Stimulated activated CD4-positive, alpha-beta T cell treated with anti-CD3 and anti-CD28 coated beads, Interleukin-12 subunit alpha, Interleukin-12 subunit beta, amount 100 ng/mL, for 48 hours (primary cell): ENCODE results near the gene IQCH.
"Not testable (repeated sequence)": the region's sequence is repeated elsewhere in the genome, so short reads cannot be mapped to it uniquely, and the experiment has no call there.

ENCODE experiments used
- DNase-seq, 3 donors: peaks; one replicate each; pipeline ENCODE4 v3.0.0-alpha.2; 2020; ENCODE audit warnings: low read depth in 2 of 3, low spot score in 1 of 3

Gene IQCH

DNA sequence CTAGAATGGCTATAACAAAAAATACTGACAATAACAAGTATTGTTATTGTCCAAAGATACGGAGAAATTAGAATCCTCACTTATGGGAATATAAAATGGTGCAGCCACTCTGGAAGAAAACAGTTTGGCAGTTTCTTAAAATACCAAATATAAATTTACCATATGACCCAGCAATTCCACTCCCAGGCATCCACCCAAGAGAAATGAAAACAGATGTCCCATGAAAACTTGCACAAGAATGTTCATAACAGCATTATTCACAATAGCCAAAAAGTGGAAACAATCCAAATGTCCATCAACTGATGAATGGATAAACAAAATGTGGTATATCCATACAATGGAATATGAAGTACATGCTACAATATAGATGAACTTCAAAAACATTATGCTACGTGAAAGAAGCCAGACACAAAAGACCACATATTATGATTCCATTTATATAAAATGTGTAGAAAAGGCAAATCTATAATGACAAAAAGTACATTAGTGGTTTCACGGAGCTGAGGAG is 9.6 kb upstream of the IQCH start:
- DNase-seq: no peak

DNA sequence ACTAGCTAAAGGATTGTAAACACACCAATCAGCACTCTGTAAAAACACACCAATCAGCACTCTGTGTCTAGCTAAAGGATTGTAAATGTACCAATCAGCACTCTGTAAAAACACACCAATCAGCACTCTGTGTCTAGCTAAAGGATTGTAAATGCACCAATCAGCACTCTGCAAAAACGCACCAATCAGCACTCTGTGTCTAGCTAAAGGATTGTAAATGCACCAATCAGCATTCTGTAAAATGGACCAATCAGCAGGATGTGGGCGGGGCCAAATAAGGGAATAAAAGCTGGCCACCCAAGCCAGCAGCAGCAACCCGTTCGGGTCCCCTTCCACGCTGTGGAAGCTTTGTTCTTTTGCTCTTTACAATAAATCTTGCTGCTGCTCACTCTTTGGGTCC is 8.0 kb upstream of the IQCH start:
- DNase-seq: not testable (repeated sequence)

- DNase-seq: no peak
Measured at GRCh38 chr15:67248011-67248505, 6.5 kb upstream of the IQCH start.

DNA sequence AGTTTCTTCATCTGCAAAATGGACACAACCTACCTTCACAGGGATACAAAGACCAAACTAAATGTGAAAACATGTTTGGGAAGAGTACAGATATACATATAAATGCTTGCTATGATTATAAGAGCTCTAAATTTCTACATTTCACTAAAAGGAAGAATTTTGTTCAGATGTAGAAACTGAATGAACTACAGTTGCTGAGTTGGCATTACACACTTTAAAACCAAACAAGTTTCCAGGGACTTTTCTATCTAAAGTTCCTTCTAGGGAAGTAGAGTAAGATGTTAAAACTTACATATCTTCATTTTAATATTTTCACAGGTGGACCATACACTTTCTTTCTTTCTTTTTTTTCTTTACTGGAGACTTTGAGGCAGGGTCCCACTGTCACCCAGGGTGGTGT is 4.8 kb upstream of the IQCH start:
- DNase-seq: no peak

DNA sequence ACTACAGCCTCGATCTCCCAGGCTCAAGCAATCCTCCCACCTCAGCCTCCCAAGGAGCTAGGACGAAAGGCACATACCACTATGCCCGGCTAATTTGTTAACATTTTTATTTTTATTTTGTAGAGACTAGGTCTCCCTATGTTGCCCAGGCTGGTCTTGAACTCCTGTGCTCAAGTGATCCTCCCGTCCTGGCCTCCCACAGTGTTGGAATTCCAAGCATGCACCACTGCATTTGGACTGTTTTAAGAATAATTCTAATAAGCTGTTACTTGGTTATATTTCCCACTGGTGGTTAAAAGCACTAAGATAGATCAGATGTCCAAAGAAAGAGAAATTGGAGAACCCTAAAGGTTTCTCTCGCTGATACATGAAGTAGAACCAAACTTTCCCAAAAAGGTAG is 3.3 kb upstream of the IQCH start:
- no peak for DNase-seq

DNA sequence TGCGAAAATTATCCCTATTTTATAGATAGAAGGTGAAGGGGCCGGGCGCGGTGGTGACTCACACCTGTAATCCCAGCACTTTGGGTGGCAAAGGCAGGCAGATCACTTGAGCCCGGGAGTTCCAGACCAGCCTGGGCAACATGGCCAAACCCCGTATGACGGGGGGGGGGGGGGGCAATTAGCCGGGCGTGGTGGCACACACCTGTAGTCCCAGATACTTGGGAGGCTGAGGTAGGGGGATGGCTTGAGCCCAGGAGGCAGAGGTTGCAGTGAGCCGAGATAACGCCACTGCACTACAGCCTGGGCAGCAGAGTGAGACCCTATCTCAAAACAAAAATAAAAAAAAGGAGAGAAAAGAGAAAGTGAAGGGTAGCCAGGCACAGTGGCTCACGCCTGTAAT is 1.5 kb upstream of the IQCH start:
- no peak for DNase-seq

DNA sequence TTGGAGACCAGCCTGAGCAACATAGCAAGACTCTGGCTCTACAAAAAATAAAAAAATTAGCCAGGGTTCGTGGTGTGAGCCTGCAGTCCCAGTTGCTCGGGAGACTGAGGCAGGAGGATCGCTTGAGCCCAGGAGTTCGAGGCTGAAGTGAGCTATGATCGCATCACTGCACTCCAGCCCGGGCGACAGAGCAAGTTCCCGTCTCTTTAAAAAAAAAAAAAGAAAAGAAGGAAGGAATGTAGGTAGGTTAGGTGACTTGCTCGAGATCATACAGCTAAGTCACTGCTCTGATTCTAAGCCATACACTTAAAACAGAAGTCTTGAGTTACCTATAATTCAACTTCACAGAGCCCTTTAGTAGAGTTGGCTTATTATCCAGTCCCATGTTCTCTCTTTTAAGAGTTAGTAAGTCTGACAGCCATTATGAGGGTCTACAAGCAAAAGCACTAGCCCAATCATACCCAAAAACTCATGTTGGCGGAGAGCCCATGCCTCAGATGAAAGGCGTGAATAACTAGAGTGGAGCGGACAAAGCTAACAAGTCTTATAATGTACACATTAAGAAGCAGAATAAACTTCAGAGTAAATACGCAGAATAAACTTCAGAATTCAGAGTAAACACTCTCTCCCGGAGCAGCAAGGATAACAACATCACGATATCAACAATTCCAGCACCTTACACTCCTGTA is 893 bp upstream of the IQCH start:
- no peak for DNase-seq

DNA sequence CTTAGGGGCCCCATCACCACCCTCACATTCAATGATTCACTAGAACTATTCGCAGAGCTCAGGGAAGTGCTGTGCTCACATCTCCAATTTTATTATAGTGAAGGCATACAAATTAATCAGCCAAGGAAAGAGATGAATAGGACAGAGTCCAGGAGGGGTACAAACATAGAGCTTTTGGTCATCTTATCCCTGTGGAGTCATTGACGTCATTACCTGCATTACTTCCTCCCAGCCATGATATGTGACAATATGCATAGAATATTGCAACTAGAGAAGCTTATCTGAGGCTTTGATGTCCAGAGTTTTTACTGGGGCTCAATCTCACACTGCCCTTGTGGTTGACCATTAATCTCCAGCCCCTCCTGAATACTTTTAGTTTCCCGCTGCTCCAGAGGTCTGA is 1.5 kb downstream of the IQCH start:
- no peak for DNase-seq

- not testable (repeated sequence) for DNase-seq
Measured at GRCh38 chr15:67258412-67258811, 3.8 kb downstream of the IQCH start.

GRCh38 chr15:67259379-67259778 is 4.8 kb downstream of the IQCH start:
- DNase-seq: no peak

DNA sequence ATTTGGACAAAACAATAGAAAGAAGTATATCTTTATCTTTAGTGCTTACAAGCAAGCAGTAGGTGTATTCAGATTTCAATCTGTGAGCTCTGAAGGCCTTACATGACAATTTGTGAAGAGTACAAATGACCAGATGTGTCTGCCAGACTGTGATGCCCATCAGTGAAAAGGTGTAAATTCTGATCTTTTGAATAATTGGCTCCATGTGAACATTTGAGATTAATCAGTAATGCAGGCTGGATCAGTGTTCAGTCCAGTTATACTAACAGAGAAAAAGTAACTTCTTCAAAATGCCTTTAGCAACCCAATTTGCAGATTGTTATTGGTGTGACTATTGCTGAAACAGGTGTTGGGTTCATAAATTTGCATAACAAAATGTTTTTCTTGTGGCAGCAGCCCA is 5.2 kb downstream of the IQCH start:
- DNase-seq: no peak

GRCh38 chr15:67266870-67267269 is 12.3 kb downstream of the IQCH start:
- DNase-seq: no peak

DNA sequence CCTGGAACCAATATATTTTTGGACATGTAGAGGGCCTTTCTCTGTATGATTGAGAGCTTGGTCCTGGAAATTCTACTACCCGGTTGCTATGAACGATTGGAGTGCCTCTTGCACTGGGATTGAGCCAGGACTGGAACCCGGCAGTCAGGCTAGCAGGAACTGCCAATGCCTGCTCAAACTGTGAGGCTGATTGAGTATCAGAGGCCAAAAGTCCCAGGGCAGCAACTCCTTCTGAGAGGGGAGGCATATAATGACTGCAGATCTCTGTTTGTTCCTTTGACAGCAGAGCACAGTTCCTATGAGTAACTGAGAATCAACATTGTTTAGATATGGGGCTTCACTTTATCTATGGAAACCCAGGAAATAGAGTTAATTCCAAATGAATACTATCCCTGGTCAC is 12.9 kb downstream of the IQCH start:
- DNase-seq: no peak

DNA sequence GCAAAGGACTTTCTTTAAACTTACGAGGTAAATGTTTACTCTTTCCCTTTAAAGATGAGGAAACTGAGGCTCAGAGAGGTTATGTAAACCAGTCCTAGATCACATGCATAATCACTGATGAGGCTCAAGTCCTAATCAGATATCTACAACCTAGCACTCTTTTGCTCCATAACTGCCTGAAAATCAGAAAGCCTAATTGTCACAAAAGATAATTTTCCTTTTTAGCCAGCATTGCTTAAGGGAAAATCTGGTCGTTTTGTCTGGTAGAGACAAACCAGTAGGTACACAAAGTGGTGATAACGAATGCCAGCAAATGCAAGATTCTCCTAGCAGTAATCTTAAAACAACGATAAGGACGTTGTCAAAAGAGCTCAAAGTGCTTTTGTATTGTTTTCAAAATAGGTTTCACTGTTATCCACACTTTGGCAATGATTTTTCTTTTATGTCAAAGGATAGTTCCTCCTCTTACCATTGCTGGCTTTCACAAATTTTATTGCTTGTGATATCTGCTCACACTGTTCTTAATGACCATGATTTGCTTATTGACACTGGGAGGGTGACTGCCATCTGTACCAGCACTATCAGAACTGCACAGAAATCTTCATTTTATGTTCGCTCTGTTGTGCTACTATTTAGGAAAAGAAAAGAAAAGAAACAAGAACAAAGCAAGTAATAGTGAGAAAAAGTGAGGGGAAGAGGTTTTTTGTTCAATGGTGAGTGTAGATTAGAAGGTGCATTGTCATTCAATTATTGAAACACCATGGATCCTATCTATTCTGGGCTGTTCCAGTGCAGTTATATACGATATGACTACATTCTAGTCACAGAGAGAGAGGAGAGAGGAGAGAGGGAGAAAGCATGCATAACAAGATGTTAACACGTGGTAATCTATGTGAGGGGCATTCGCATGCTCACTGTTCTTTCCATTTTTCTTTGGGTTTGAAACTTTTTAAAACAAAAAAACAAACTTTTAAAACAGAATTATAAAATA is 13.7 kb downstream of the IQCH start:
- no peak for DNase-seq

- DNase-seq: no peak
Measured at GRCh38 chr15:67274236-67274635, 19.6 kb downstream of the IQCH start.

DNA sequence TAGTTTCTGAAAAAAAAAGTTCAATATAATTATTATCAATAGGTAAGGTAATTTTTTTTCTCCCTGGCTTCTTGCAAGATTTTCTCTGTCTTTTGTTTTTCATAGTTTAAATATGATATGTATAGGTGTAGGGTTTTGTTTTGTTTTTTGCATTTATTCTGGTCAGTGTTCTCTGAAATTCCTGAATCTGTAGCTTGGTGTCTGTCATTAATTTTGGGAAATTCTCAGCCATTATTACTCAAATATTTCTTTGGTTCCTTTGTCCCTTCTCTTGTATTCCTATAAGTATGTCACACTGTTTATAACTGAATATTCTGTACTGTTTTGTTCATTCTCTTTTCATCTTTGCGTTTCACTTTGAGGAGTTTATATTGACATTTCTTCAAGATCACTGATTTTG is 22.1 kb downstream of the IQCH start:
- no peak for DNase-seq

- no peak for DNase-seq
Measured at GRCh38 chr15:67280217-67280616, 25.6 kb downstream of the IQCH start.

DNA sequence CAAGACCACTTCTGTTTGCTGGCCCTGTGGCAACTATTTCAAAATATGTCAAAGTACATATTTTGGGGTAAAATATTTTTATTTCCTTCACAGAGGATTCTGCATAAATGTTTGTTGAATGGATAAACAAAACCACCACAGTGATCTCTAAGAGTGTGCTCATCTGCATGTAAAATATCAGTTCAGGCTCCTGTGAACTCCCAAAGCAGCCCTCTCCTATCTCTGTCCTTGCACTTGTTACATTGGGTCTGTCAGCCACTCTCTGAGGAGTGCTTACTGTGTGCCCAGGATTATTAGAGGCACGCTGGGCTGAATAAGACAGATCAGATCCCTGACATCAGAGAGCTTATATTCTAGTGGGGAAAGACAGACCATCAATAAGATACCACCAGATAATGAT is 27.1 kb downstream of the IQCH start:
- no peak for DNase-seq

DNA sequence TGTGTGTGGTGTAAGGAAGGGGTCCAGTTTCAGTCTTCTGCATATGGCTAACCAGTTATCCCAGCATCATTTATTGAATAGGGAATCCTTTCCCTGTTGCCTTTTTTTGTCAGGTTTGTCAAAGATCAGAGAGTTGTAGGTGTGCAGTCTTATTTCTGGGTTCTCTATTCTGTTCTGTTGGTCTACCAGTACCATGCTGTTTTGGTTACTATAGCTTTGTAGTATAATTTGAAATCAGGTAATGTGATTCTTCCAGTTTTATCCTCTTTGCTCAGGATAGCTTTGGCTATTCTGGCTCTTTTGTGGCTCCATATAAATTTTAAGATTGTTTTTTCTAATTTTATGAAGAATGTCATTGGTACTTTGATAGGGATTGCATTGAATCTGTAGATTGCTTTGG is 31.0 kb downstream of the IQCH start:
- not testable (repeated sequence) for DNase-seq

- not testable (repeated sequence) for DNase-seq
Measured at GRCh38 chr15:67286400-67286799, 31.8 kb downstream of the IQCH start.

DNA sequence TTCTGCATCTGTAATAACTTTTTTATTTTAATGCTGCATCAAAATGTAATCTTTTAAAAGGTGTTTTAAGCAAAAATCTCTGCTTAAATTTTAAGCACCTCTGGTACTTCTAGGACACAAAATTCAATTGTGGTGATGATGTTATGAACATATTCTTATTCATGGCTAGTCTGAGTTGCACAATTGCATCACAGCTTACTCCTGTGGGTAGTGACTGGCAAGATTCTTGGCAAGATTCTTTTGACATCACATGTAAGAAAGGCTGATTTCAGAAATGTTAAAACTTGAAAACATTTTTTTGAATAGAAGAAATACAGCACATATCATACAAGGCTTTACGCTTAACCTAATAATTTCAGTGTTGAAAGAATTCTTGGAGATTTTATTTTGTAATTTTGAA is 35.7 kb downstream of the IQCH start:
- no peak for DNase-seq

GRCh38 chr15:67296188-67296587 is 41.6 kb downstream of the IQCH start:
- DNase-seq: no peak
